Retinal pigment epithelial cell (primary cell): ENCODE results near the gene COL24A1.
A peak's percentile ranks its signal among the peaks of the same experiment; 100 is the strongest.

Source experiments
- DNase-seq: peaks from one replicate; pipeline ENCODE4 v3.0.0-alpha.2; 2010; ENCODE audit warnings: low read depth
- H3K4me3 ChIP-seq: 2 replicates; pipeline ENCODE4 v1.5.1; 2011; ENCODE audit warnings: mild to moderate bottlenecking, low read length, control low read depth, moderate library complexity
- CTCF ChIP-seq: conservative IDR thresholded peaks from 2 replicates; pipeline ENCODE4 v1.5.1; 2011; ENCODE audit warnings: low read depth, low read length, control low read depth, inconsistent platforms

Gene COL24A1

GRCh38 chr1:85681087-85681486 lies 475.5 kb downstream of the COL24A1 start:
- DNase-seq, result peak; percentile 26
- TF ChIP-seq CTCF, result no peak
- no peak overlapping the region for H3K4me3 ChIP-seq
